GM03348 (cell line): ENCODE data around the gene LPCAT1.
"Not testable (repeated sequence)": the region's sequence is repeated elsewhere in the genome, so short reads cannot be mapped to it uniquely, and the experiment has no call there.

Experiments
- DNase-seq: peaks from one replicate; pipeline ENCODE4 v3.0.0; 2012; ENCODE audit warnings: low spot score

Gene LPCAT1

DNA sequence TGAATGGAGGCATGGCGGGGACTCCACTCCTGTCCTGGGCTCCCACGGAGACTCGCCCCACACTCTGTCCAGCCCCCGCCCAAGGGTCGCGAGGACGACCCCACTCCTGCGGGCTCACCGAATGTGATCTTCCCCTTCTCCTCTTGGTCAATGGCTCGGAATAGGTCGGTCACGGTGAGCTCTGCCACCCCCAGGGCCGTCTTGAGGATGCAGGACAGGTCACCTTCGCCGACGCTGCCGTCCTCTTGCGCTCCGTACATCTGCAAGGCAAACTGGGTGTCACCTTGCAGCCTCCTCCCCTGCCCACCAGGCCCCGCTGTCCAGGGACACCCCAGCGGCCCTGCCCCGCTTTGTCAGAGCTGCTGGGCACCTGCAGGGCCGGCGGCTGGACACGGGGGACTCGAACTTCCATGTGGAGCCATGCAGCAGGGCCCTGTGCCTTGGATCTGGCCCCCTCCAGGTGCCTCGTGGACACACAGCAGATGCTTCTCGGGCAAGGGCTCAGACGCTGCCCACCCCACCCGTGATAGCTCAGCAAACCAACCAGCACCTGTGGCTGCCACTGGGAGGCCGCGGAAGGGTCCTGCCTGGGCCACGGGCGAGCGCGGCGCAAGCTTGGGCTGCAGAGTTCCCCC is 57.0 kb downstream of the LPCAT1 start:
- no peak for DNase-seq

DNA sequence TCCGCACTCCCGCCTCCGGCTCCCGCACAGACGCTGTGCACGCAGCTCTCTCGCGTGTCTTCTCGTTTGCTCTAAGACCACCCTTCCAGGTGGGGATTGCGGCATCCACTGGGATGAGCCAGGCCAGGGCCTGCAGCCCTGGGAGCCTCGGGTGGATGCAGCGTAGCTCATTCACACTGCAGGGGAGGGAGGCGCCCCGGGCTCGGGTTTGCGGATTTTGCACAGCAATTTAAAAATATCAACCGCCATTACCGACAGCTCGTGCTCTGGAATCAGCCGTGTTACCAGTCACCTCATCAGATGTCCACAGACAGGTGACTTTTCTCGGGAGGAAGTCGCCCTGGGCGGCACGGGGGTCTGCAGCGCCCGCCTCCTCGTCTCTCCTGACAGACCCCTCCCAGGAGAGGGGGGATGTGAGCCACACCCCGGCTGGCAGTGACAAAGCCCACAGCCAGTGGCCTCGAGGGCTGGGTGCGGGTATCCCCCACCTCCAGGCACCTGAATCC is 57.7 kb downstream of the LPCAT1 start:
- DNase-seq, result no peak

DNA sequence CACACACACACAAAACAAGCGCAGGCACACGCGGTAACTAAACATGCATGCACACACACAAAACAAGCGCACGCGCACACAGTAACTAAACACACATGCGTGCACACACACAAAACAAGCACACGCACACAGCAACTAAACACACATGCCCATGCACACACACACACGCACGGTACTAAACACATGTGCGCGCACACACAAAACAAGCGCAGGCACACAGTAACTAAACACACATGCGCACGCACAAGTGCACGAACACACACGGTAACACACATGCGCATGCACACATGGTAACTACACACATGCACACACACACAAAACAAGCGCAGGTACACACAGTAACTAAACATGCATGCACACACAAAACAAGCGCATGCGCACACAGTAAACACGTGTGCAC is 58.6 kb downstream of the LPCAT1 start:
- no peak for DNase-seq

DNA sequence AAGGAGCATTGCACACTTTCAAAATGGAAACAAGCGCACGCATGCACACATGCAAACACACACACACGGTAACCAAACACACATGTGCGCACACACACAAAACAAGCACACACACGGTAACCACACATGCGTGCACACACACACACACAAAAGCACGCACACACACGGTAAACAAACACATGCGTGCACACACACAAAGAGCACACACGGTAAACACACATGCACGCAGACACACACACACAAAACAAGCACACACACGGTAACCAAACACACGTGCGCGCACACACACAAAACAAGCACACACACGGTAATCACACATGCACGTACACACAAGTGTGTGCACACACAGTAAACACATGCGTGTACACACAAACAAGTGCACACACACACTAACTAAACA is 59.2 kb downstream of the LPCAT1 start:
- no peak for DNase-seq

DNA sequence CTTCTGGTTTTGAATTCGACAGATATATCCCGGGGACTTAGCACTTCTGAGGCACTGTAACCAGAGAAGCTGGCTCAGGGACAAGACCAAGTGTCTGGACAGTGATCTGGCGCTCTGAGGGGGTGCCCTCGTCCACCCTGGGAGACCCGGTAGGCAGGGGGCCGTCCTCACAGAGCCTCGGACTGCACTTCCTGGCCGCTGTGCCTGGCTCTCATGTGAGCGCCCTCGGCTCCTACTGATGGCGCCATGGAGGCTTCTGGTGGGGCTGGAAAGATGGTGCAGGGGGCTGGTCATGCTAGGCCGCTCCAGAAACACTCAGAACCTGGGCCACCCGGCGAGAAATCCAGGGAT is 59.7 kb downstream of the LPCAT1 start:
- no peak for DNase-seq

GRCh38 chr5:1463326-1464095 is 60.2 kb downstream of the LPCAT1 start:
- DNase-seq, result no peak

DNA sequence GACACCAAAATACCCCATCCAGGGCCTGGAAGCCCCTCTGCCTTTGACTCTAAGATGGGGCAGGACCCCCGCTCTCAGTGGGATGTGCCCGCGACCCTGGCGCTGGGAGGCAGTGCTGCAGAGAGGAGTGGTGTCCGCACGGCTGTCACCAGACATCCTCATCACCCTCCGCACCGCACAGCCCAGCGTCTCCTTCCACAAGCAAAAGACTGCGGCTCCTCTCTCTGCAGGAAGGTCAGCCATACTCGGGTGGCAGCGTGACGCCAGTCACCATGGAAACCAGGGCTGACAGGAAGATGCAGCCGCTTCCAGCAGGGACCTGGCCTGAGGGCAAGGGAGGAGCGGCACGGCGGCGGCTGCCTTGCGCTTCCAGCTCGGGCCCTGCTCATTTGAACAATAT is 61.4 kb downstream of the LPCAT1 start:
- no peak for DNase-seq

- DNase-seq, result no peak
Measured at GRCh38 chr5:1461396-1461795, 62.4 kb downstream of the LPCAT1 start.

GRCh38 chr5:1460054-1460682 is 63.6 kb downstream of the LPCAT1 start:
- no peak for DNase-seq

DNA sequence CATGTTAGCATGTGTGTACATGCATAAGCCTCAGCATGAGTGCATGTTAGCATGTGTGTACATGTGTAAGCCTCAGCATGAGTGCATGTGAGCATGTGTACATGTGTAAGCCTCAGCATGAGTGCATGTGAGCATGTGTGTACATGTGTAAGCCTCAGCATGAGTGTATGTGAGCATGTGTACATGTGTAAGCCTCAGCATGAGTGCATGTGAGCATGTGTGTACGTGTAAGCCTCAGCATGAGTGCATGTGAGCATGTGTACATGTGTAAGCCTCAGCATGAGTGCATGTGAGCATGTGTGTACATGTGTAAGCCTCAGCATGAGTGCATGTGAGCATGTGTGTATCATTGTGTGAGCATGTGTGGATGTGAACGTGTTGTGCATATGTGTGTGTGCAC is 64.3 kb downstream of the LPCAT1 start:
- not testable (repeated sequence) for DNase-seq

- DNase-seq, result not testable (repeated sequence)
Measured at GRCh38 chr5:1456110-1456881, 67.5 kb downstream of the LPCAT1 start.

DNA sequence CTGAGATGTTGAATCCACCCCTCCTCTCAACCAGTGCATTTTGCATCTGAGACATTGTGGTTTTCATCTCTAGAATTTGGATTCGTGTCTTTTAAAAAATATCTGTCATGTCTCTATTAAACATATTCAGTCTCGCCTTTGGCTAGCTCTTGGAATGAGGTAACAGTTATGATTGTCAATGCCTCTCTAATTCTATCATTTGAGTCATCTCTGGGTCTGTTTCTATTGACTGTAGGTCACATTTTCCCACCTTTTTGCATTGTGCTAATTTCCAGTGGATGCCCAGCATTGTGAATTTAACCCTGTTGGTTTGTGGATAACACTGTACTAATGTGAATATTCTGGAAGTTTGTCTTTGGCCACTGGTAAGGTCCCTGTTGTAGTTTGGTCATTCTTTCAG is 70.1 kb downstream of the LPCAT1 start:
- no peak for DNase-seq

GRCh38 chr5:1449081-1449630 is 74.6 kb downstream of the LPCAT1 start:
- no peak for DNase-seq

GRCh38 chr5:1448511-1449011 is 75.2 kb downstream of the LPCAT1 start:
- DNase-seq, result no peak

DNA sequence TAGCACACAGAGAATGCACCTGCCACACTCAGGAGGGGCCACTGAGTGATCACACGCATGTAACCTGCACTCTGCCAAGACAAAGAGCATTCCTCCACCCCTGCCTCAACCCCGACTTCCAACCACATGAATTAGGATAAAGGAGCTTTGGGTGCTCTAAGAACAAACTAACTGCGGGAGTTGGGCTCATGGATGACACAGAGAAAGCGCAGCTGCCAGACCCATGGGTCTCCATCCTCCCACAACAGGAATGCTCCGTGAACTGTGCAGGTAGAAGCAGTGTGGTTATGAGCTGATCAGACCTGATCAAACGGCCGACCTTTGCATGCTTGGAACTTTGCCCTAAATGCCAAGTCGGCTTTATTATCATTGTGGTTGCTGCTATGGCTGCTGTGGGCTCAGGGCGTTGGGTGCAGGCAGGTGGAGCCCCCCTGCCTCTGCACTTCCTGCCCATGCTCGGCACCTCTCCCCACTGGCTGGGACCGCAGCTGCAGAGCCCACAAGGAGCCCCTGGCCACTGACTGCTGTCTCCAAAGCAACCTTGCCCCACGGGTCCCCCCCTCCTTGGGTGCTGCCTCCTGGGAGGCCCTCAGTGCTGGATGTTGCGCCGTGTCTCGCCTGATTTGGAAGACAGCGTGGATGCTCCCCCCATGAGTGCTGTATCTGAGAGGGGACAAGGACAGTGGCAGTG is 75.9 kb downstream of the LPCAT1 start:
- no peak for DNase-seq

GRCh38 chr5:1446602-1447343 is 77.0 kb downstream of the LPCAT1 start:
- DNase-seq, result no peak

DNA sequence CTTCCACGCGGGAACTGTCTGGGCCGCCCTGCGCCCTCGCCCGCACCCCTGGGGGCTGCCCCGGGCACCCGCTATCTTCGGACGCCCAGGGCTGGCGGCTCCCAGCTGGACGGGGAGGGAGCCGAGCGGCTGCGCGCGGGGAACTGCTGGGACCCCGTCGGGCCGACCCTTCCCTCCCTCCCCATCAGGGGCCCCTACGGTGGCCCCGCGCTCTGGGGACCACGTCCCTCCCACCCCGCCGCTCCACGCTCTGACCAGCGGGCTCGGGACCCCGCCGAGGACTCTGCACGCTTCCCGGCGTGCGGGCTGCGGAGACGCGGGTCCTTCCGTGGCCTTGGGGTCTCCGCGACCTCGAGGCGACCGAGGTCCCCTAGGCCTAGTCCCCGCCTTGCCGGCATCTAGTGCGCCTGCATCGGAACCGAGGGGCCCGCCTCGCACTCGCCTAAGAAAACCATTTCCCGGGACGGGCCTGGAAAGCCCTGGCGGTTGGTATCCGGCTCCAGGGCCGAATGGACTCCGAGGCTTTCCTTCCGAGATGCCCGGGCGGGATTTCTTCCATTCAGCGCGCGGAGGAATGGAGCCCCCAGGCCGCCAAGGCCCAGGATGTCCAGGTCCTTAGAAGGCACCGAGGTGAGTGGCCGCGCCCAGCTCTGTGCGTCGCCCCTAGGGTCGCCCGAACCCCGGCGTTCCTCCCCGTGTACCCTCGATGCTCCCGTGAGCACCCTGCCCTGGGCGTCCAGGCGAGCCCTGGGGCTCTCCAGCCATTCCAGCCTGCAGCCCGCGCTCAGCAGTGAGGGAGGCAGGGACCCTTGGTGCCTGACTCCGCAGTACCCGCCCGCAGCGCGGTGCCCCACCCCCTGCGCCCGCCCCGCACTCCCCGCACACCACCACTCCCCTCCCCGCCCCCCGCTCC is 77.8 kb downstream of the LPCAT1 start:
- DNase-seq, result peak; percentile 42

DNA sequence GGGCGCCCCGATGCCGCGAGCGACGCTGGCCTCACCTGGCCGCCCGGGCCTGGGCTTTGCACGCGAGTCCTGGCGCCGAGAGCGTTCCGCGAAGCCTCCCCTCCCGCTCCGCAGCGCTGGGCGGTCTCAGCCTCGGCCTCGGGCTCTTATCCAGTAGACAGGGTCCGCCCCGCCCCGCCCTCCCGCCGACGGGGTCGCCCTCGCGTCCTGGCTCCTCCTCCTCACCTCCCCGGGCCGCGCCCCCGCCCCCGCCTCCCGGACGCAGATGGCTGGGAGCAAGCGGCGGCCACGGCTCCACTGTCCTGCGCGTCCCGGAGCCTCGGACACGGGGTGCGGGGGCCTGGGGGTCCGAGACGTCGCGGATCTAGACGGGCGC is 78.5 kb downstream of the LPCAT1 start, which contains the start of gene SLC6A3:
TSS of gene SLC6A3 (minus strand) at position 128 of the 376 bp plus-strand sequence. CDS start 2,243 bp downstream, outside the sequence.
- DNase-seq, result no peak
